GM12872 (cell line): ENCODE results near the gene CDC42BPA.

Source experiments
- TF ChIP-seq, protein P1 (sequence below): IDR thresholded peaks from 3 replicates; pipeline ENCODE4 v1.5.1; 2011; ENCODE audit warnings: low read depth, mild to moderate bottlenecking, low read length, moderate library complexity; ENCODE audit not compliant: insufficient read depth

The CDC42BPA gene

GRCh38 chr1:227325156-227325555 is 6.9 kb upstream of the CDC42BPA start:
- TF ChIP-seq, protein P1, sequence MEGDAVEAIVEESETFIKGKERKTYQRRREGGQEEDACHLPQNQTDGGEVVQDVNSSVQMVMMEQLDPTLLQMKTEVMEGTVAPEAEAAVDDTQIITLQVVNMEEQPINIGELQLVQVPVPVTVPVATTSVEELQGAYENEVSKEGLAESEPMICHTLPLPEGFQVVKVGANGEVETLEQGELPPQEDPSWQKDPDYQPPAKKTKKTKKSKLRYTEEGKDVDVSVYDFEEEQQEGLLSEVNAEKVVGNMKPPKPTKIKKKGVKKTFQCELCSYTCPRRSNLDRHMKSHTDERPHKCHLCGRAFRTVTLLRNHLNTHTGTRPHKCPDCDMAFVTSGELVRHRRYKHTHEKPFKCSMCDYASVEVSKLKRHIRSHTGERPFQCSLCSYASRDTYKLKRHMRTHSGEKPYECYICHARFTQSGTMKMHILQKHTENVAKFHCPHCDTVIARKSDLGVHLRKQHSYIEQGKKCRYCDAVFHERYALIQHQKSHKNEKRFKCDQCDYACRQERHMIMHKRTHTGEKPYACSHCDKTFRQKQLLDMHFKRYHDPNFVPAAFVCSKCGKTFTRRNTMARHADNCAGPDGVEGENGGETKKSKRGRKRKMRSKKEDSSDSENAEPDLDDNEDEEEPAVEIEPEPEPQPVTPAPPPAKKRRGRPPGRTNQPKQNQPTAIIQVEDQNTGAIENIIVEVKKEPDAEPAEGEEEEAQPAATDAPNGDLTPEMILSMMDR = no peak

DNA sequence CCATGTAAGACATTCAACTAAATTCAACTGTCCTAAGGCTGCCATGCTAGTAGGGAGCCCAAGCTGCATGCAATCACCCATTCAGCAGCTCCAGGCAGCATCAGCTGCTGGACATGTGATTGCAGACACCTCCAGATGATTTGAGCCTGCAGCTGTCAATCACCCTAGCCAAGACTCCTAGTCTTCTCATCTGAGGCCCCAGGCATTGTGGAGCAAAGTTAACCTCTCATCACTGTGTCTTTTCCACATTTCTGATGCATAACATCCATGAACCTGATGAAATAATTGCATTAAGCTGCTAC is 5.6 kb upstream of the CDC42BPA start:
- TF ChIP-seq, protein P1 = no peak

GRCh38 chr1:227323171-227323966 is 5.1 kb upstream of the CDC42BPA start:
- TF ChIP-seq, protein P1 = no peak

- TF ChIP-seq, protein P1 = no peak
Observed at GRCh38 chr1:227322376-227322775, 4.1 kb upstream of the CDC42BPA start.

- TF ChIP-seq, protein P1 = no peak
Observed at GRCh38 chr1:227321035-227321434, 2.7 kb upstream of the CDC42BPA start.

DNA sequence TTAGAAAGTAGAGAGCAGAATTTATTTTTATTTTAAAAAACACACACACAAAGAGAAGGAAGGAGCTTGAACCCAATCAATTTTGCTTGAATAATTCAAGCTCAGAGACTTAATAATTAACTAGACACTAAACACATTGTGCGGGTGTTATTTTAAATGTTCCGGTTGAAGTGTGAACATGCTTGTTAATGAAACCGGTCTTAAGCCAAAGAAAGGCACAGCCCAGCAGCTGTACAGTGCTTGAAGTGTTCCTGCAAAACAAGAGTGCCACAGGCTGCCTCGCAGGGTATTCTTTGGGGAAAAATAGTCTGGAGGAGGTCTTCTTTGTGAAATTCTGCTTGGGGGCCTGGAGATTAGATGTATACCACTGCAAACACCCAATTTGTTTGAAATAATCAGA is 2.2 kb upstream of the CDC42BPA start:
- TF ChIP-seq, protein P1 = no peak

DNA sequence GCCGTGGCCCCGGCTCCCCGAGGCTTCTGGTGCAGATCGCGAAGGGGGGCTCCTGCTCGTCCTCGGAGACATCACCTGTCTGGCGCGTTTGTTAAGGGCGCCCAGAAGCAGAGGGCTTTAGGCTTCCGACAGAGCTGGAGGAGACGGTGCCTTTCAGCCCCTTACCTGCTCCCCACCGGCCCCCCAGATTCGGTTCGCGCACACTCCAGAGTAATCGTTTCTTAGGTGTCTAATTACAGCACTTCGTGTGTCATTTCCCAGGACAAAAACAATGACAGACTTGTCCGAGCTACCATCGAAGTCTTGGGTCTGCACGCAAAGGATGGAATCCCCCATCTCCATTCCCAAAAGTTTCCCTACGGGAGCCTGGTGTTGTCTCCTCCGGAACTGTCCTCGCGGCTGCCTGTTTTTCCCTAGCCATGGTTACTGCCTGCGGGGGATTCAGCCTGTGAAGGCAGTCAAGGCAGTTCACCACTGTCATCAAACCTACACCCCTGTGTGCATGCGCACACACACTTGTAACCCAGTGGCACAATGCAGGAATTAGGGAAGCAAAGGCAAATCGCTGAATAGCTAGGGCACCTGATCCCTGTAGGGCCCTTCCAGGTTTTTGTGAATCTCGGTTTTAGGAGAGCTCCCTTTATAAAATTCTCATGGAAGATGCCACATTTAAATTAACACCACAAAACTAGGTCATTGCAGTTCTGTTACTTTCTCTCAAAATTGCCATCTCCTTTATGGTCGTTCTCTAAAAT is 738 bp upstream of the CDC42BPA start:
- TF ChIP-seq, protein P1 = no peak
